Omental fat pad (tissue), 4 donors: ENCODE data around the gene GFOD2. TPM values are rescaled to one million over a fixed set of nuclear protein-coding genes. Genes with fewer than 3 reads are reported as not detected.

Source experiments
- ATAC-seq: fragments of 150-250 bp; one replicate; pipeline ENCODE4 v1.9.1; 2016; ENCODE audit warnings: mild to moderate bottlenecking, moderate library complexity; ENCODE audit not compliant: low FRiP score
- DNase-seq: peaks from one replicate; pipeline ENCODE4 v3.0.0-alpha.2; 2019; ENCODE audit warnings: low spot score
- total RNA-seq, 4 donors: library from RNA; depleted of rRNA; stranded (reverse); fragments of >200 nt; gene quantifications; one replicate each; pipeline ENCODE4 v1.1.0, GENCODE V29; 2016
- TF ChIP-seq, protein P1 (sequence below), 3 donors: fragments of 450-650 bp; IDR thresholded peaks; one replicate each; pipeline ENCODE4 v1.5.1; 2016 to 2017; ENCODE audit warnings: antibody characterized with exemption in 3 of 3, mild to moderate bottlenecking in 3 of 3, moderate library complexity in 2 of 3

GFOD2 gene
- total RNA-seq, 4 donors from 2014 or later, result 10.9 to 25.2 (median 20.1) TPM

DNA sequence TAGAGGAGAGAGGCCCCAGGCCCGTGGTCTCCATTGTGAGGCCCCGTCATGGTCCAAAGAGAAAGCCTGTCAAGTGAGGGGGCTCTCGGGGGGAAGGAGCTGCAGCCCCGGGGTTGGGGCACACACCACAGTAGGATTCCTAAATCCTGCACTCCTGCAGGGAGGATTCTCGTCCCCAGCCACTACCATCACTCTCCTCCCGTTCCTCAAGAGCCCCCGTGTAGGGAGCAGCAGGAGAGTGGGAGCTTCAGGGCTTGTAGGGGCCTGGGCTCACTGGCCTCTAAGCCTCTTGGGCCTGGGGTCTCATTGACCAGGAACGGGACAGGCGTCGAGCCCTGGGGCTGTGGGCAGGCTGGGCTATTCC, 51.7 kb downstream of the GFOD2 start:
- peak; percentile 2 for ATAC-seq
- TF ChIP-seq, protein P1, sequence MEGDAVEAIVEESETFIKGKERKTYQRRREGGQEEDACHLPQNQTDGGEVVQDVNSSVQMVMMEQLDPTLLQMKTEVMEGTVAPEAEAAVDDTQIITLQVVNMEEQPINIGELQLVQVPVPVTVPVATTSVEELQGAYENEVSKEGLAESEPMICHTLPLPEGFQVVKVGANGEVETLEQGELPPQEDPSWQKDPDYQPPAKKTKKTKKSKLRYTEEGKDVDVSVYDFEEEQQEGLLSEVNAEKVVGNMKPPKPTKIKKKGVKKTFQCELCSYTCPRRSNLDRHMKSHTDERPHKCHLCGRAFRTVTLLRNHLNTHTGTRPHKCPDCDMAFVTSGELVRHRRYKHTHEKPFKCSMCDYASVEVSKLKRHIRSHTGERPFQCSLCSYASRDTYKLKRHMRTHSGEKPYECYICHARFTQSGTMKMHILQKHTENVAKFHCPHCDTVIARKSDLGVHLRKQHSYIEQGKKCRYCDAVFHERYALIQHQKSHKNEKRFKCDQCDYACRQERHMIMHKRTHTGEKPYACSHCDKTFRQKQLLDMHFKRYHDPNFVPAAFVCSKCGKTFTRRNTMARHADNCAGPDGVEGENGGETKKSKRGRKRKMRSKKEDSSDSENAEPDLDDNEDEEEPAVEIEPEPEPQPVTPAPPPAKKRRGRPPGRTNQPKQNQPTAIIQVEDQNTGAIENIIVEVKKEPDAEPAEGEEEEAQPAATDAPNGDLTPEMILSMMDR (IDR thresholded peaks at IDR 0.05), result no peak

DNA sequence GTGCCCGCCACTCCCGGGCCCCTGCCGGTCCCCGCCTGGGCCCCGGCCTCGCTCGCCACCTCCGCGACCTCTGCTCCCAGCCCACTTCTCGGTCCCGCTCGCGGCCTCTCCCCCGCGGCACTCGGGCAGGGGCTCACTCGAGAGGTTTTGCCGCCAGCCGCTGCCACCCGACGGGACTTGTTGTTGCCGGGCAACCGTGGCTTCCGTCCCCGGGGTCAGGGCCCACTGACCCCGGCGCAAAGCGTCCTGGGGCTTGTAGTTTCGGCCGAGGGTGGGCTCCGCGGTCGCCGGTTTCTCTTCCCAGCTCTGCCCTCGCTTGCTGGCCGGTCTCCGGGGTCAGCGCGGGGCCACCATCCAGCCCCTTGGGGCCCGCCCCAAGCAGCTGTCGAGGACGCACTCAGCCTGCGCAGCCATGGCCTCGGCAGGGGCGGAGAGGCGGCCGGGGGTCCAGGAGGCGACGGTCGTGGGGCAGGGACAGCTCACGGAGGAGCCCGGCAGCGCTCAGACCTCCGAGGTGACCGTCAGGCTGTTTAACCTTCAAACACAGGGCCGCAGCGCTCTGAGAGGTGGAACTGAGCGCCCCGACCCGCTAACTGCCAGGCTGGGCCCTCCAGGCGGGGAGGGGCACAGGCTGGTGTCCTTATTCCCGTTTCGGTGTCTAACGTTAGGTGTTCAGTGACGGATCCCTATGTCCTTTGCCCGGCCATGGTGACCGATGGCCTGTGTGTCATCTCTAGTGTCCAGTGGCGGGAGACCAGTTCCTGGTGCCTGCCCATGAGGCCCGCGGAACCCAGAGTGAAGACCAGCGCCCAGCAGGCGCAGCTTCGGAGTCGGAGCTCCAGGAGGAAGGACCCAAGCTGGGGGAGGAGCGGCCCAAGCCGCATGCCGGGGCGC, 52.3 kb downstream of the GFOD2 start, which contains the start of the genes C16orf86 and ENKD1:
TSS of gene C16orf86 (plus strand) at position 256 of the 894 bp plus-strand sequence. CDS start at position 413, 157 bp downstream.
TSS of gene ENKD1 (minus strand) at position 192 of the 894 bp plus-strand sequence. CDS start 308 bp downstream, outside the sequence.
- TF ChIP-seq, protein P1 (IDR thresholded peaks at IDR 0.05), result no peak
- DNase-seq (no peak), ATAC-seq (peak; percentile 49)

More for the DNA sequence above, 51.7 kb downstream of the GFOD2 start:
- no peak for DNase-seq

DNA sequence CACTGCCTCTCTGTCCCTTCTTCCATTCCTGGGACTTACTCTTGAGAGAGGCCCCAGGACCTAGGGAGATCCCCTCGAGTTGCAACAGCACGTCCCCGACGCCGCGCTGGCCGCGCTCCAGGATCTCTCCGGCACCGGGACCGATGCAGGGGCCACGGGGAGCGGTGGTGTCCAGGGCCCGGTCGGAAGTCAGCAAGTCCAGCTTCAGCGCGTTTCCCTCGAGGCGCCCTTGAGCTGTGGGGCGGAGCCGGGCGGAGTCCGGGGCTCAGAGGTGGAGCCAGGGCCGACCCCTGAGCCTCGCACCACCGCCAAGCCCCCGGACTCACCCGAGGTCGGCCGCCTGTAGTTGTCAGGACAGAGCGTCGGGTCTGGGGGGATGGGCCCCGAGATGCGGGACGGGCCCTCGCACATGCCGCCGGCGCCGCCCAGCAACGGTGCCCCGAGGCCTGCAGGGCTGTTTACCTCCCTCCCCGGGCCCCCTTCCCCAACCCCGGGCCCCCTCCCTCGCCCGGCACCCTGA, 53.0 kb downstream of the GFOD2 start:
- no peak for ATAC-seq
- TF ChIP-seq, protein P1 (IDR thresholded peaks at IDR 0.05), result no peak
- no peak for DNase-seq

DNA sequence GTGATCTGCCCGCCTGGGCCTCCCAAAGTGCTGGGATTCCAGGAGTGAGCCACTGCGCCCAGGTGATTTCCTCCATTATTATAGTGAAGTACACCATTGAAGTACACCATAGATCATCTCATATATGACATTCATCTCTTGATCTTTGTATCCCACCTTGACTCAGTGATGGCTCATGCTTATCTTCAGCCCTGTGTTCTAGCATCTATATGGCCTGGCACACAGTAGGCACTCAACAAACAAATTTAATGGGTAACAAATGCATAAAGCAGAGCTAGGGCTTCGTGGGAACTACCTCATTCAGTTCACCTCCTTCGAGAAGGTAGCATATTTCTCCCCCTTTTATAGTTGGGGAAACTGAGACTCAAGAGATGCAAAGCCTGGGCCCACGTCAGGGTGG, 53.5 kb downstream of the GFOD2 start:
- TF ChIP-seq, protein P1 (IDR thresholded peaks at IDR 0.05), result no peak
- DNase-seq (no peak), ATAC-seq (no peak)

DNA sequence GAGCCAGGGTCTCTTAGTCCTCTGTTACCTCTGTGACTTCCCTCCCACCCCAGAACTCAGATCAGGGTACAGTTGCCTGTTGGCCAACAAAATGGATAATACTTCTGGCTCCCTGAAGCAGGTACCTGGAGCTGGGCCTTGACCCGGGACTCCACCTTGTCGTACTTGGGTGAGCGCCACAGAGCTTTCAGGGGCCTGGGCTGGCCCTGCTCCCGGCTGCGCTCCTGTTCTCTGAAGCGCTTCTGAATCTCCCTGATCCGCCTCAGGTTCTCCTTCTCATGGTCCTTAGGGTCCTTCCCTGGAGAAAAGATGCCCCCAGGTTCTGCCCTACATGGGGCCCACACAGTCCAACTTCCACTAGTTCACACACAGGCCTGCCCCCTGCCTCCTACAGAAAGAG, 54.2 kb downstream of the GFOD2 start:
- DNase-seq (no peak), ATAC-seq (no peak)
- TF ChIP-seq, protein P1 (IDR thresholded peaks at IDR 0.05), result no peak

DNA sequence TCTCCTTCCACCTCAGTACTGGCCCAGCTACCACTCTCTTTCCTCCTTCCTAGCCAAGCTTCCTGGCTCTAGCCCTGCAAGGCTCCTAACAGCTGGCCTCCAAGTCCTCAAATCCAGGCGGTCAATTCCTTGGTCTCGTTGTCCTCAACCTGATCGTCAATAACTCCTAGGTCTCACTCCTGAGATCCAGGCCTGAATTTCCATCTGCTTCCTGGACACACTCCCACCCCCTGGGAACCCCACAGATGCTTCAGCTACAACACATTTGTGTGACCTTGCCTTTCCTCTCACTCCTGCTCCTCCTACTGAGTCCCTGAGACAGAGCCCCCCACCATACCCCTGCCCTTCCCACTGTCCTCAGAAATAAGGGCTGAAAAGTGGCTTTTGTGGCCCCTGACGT, 54.9 kb downstream of the GFOD2 start:
- ATAC-seq, result no peak
- no peak for DNase-seq
- TF ChIP-seq, protein P1 (IDR thresholded peaks at IDR 0.05), result no peak
